ENCODE data around the gene SPAG16.

The SPAG16 gene

GRCh38 chr2:214341646-214342045 is 1057.4 kb downstream of the SPAG16 start:
- in situ Hi-C loops (cut with HindIII; ENCODE audit: low sequenced_read_pairs) = no loop called here

- in situ Hi-C loops (cut with HindIII; ENCODE audit: low sequenced_read_pairs) = no loop called here
These were observed 1074.2 kb downstream of the SPAG16 start for GRCh38 chr2:214358506-214358905.

GRCh38 chr2:214361116-214361515 is 1076.9 kb downstream of the SPAG16 start:
- in situ Hi-C loops (cut with HindIII; ENCODE audit: low sequenced_read_pairs) = no loop called here

- in situ Hi-C loops (cut with HindIII; ENCODE audit: low sequenced_read_pairs) = no loop called here
These were observed 1081.3 kb downstream of the SPAG16 start for GRCh38 chr2:214365549-214365948.

- in situ Hi-C loops (cut with HindIII; ENCODE audit: low sequenced_read_pairs) = no loop called here
These were observed 1082.9 kb downstream of the SPAG16 start for GRCh38 chr2:214367171-214367570.

GRCh38 chr2:214376618-214377285 is 1092.5 kb downstream of the SPAG16 start:
- in situ Hi-C loops (cut with HindIII; ENCODE audit: low sequenced_read_pairs) = no loop called here

GRCh38 chr2:214377286-214377624 is 1093.0 kb downstream of the SPAG16 start:
- in situ Hi-C loops (cut with HindIII; ENCODE audit: low sequenced_read_pairs) = no loop called here

GRCh38 chr2:214378455-214379103 is 1094.3 kb downstream of the SPAG16 start:
- in situ Hi-C loops (cut with HindIII; ENCODE audit: low sequenced_read_pairs) = no loop called here

GRCh38 chr2:214379227-214379626 is 1095.0 kb downstream of the SPAG16 start:
- in situ Hi-C loops (cut with HindIII; ENCODE audit: low sequenced_read_pairs) = no loop called here

- in situ Hi-C loops (cut with HindIII; ENCODE audit: low sequenced_read_pairs) = no loop called here
These were observed 1096.4 kb downstream of the SPAG16 start for GRCh38 chr2:214380681-214381080.

GRCh38 chr2:214382229-214382628 is 1098.0 kb downstream of the SPAG16 start:
- in situ Hi-C loops (cut with HindIII; ENCODE audit: low sequenced_read_pairs) = no loop called here

- in situ Hi-C loops (cut with HindIII; ENCODE audit: low sequenced_read_pairs) = no loop called here
These were observed 1102.5 kb downstream of the SPAG16 start for GRCh38 chr2:214386720-214387119.

GRCh38 chr2:214389334-214389733 is 1105.1 kb downstream of the SPAG16 start:
- in situ Hi-C loops (cut with HindIII; ENCODE audit: low sequenced_read_pairs) = no loop called here

- in situ Hi-C loops (cut with HindIII; ENCODE audit: low sequenced_read_pairs) = no loop called here
These were observed 1109.5 kb downstream of the SPAG16 start for GRCh38 chr2:214393796-214394195.

GRCh38 chr2:214395040-214395439 is 1110.8 kb downstream of the SPAG16 start:
- in situ Hi-C loops (cut with HindIII; ENCODE audit: low sequenced_read_pairs) = no loop called here

GRCh38 chr2:214401580-214401979 is 1117.3 kb downstream of the SPAG16 start:
- in situ Hi-C loops (cut with HindIII; ENCODE audit: low sequenced_read_pairs) = no loop called here

- in situ Hi-C loops (cut with HindIII; ENCODE audit: low sequenced_read_pairs) = no loop called here
These were observed 1126.0 kb downstream of the SPAG16 start for GRCh38 chr2:214410128-214410775.

- in situ Hi-C loops (cut with HindIII; ENCODE audit: low sequenced_read_pairs) = no loop called here
These were observed 1126.8 kb downstream of the SPAG16 start, which contains the start of gene VWC2L for GRCh38 chr2:214410918-214411554. TSS of gene VWC2L (plus strand) at chr2:214411054. CDS start at chr2:214414194, 3,140 bp downstream.

GRCh38 chr2:214412679-214413078 is 1128.4 kb downstream of the SPAG16 start:
- in situ Hi-C loops (cut with HindIII; ENCODE audit: low sequenced_read_pairs) = no loop called here

GRCh38 chr2:214436470-214436869 is 1152.2 kb downstream of the SPAG16 start:
- in situ Hi-C loops (cut with HindIII; ENCODE audit: low sequenced_read_pairs) = no loop called here

GRCh38 chr2:214450118-214450894 is 1166.0 kb downstream of the SPAG16 start:
- in situ Hi-C loops (cut with HindIII; ENCODE audit: low sequenced_read_pairs) = no loop called here
